Spinal cord (tissue), 10 donors: ENCODE data around the gene OR10H3. TPM values are rescaled to one million over a fixed set of nuclear protein-coding genes. Genes with fewer than 3 reads are reported as not detected.

Experiments used
- DNase-seq, 6 donors: peaks; one replicate each; pipeline versions ENCODE4 v3.0.0 to v3.0.0-alpha.2; 2013 to 2015; ENCODE audit warnings: low spot score in 6 of 6, low read depth in 4 of 6
- H3K27ac ChIP-seq: one replicate; pipeline ENCODE4 v1.5.1; 2013; ENCODE audit warnings: low read depth, low read length, control low read depth
- H3K27me3 ChIP-seq: one replicate; pipeline ENCODE4 v1.6.1; 2013; ENCODE audit warnings: low read length; ENCODE audit not compliant: control insufficient read depth, insufficient read depth
- H3K36me3 ChIP-seq: one replicate; pipeline ENCODE4 v1.6.1; 2013; ENCODE audit warnings: low read length; ENCODE audit not compliant: control insufficient read depth, insufficient read depth
- H3K4me1 ChIP-seq: one replicate; pipeline ENCODE4 v1.6.1; 2013; ENCODE audit warnings: low read length; ENCODE audit not compliant: control insufficient read depth, insufficient read depth
- H3K4me3 ChIP-seq: one replicate; pipeline ENCODE4 v1.5.1; 2013; ENCODE audit warnings: low read depth, low read length, control low read depth
- H3K9me3 ChIP-seq: one replicate; pipeline ENCODE4 v1.6.1; 2013; ENCODE audit warnings: low read length; ENCODE audit not compliant: control insufficient read depth, insufficient read depth
- WGBS: methylation state at CpG from one replicate; pipeline ENCODE4 v1.1.5; 2013; ENCODE audit warnings: missing lambda C conversion rate; ENCODE audit not compliant: insufficient coverage; 5-methylcytosine and 5-hydroxymethylcytosine counted together
- polyA plus RNA-seq, 2 donors: library from polyadenylated mRNA; unstranded; fragments of 120-200 nt; gene quantifications; one replicate each; pipeline ENCODE4 v1.2.1, GENCODE V29; 2013; ENCODE audit not compliant: insufficient read length in 2 of 2
- total RNA-seq, 2 donors: library from RNA; depleted of rRNA in 1 of 2; stranded (reverse); fragments of 120-200 nt in 1 of 2; fragments of >200 nt in 1 of 2; gene quantifications; one replicate each; pipeline versions ENCODE4 v1.2.3 to v1.2.4, GENCODE V29; 2013 to 2014
- donor health status: healthy.

Gene OR10H3
- total and polyA plus RNA-seq, 4 donors, result not detected

- H3K27me3 ChIP-seq, result peaks cover 5% of the 10 kb centered on the region
- DNase-seq, result no peak
- H3K36me3 ChIP-seq, result no peaks in the 10 kb centered on the region
- H3K4me3 ChIP-seq, result no peak overlapping the region
- no peaks in the 10 kb centered on the region for H3K9me3 ChIP-seq
- H3K4me1 ChIP-seq, result no peaks in the 10 kb centered on the region
- H3K27ac ChIP-seq, result no peak overlapping the region
- WGBS, result no CpG with 5 or more reads among the region's 4 CpGs
Measured at GRCh38 chr19:15788594-15789270, 50.9 kb downstream of the OR10H3 start.

DNA sequence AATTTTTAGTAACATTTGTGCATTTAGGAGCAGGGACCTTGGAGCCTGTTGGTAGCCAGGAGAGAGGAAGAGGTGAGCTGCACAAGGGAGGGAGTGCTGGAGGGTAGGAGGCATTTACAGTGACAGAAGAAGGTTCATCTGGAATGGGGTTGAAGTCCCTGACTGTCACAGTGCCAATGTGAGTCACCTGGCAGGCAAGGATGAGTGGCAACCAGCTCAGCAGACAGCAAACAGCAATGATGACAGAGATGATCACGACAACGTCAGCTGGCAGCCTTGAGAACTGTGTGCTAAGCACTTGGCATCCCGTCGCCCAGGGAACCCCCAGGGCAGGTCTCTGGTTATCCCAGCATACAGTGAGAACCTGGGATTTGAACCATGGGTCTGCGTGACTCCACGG, 52.3 kb downstream of the OR10H3 start:
- Histone ChIP-seq H3K4me3 (no peak overlapping the region), H3K9me3 (no peaks in the 10 kb centered on the region), H3K27me3 (peaks cover 5% of the 10 kb centered on the region), H3K4me1 (no peaks in the 10 kb centered on the region), H3K27ac (no peak overlapping the region), H3K36me3 (no peaks in the 10 kb centered on the region)
- 59% methylated on average over 6 of the region's 6 CpGs for WGBS
- DNase-seq, result no peak

Other genes with a start within 250 kb of the OR10H3 start
- gene CYP4F22, start 229.5 kb upstream of the OR10H3 start, total RNA-seq, result not detected
- gene CYP4F22, start 229.5 kb upstream of the OR10H3 start, polyA plus RNA-seq, result under 1 TPM in 1 of 2 donors, not detected in 1; 0.06 TPM
- gene CYP4F8, start 122.8 kb upstream of the OR10H3 start, total RNA-seq, result not detected
- gene CYP4F8, start 122.8 kb upstream of the OR10H3 start, polyA plus RNA-seq, result under 1 TPM; 0.08 to 0.09 TPM
- gene CYP4F3, start 97.1 kb upstream of the OR10H3 start, total RNA-seq, result 1 to 10 TPM in 1 of 2 donors, under 1 TPM in 1; 0.33 to 1.6 TPM
- gene CYP4F3, start 97.1 kb upstream of the OR10H3 start, polyA plus RNA-seq, result under 1 TPM; 0.14 to 0.40 TPM
- 1 to 10 TPM; 2.2 to 6.8 TPM for gene CYP4F12, start 64.9 kb upstream of the OR10H3 start, total RNA-seq
- 1 to 10 TPM; 5.2 to 7.6 TPM for gene CYP4F12, start 64.9 kb upstream of the OR10H3 start, polyA plus RNA-seq
- gene OR10H2, start 10.0 kb upstream of the OR10H3 start, total RNA-seq, result not detected
- not detected for gene OR10H2, start 10.0 kb upstream of the OR10H3 start, polyA plus RNA-seq
- gene OR10H5, start 49.7 kb downstream of the OR10H3 start, total RNA-seq, result under 1 TPM in 1 of 2 donors, not detected in 1; under 0.01 TPM
- gene OR10H5, start 49.7 kb downstream of the OR10H3 start, polyA plus RNA-seq, result under 1 TPM; 0.11 to 0.24 TPM
- gene OR10H1, start 77.7 kb downstream of the OR10H3 start, total RNA-seq, result not detected
- gene OR10H1, start 77.7 kb downstream of the OR10H3 start, polyA plus RNA-seq, result under 1 TPM; 0.08 to 0.11 TPM
- gene CYP4F2, start 160.1 kb downstream of the OR10H3 start, total RNA-seq, result under 1 TPM in 1 of 2 donors, not detected in 1; 0.17 TPM
- gene CYP4F2, start 160.1 kb downstream of the OR10H3 start, polyA plus RNA-seq, result under 1 TPM; 0.59 to 0.86 TPM
- under 1 TPM; 0.17 to 0.69 TPM for gene CYP4F11, start 196.5 kb downstream of the OR10H3 start, total RNA-seq
- gene CYP4F11, start 196.5 kb downstream of the OR10H3 start, polyA plus RNA-seq, result not detected
- gene OR10H4, start 211.0 kb downstream of the OR10H3 start, total RNA-seq, result not detected
- not detected for gene OR10H4, start 211.0 kb downstream of the OR10H3 start, polyA plus RNA-seq